ENCODE data around the gene B3GNT2. TPM values are rescaled to one million over a fixed set of nuclear protein-coding genes. Genes with fewer than 3 reads are reported as not detected.

Gene B3GNT2
- total and polyA plus RNA-seq, 9 of the 15 experiments (the other 6 are each of a cell fraction or from before 2014, with no cell fraction given), result 6.0 to 38.9 (median 25.0) TPM

GRCh38 chr2:62194558-62195420 lies 1.1 kb upstream of the B3GNT2 start:
- no peaks in the 10 kb centered on the region for H3K9me1 ChIP-seq (ENCODE audit: control insufficient read depth, insufficient read depth, low read length)
- in situ Hi-C loops (cut with MboI) (no loop called here), intact Hi-C loops (cut with micrococcal nuclease) (loop anchor here (5.0 kb wide), 1 partner anchor 277 kb away; no protein-coding TSS in a partner anchor)
- ChIA-PET POLR2A (interaction anchor here (0.6 to 0.8 kb wide), 2 partner anchors 13 to 256 kb away, joined by 3 read pairs; no protein-coding TSS in a partner anchor), CTCF (ENCODE audit: low intra/inter-chr PET ratio) (no interaction called here)
- H3K4me2 ChIP-seq (ENCODE audit: insufficient read depth, low read length), result peak overlapping the region; percentile 83
- H3K4me3 ChIP-seq, result peak overlapping the region; percentile 79; the same call in 1 of the 2 replicates
- peaks cover 39% of the 10 kb centered on the region for H3K79me2 ChIP-seq (ENCODE audit: control insufficient read depth, insufficient read depth, low read length)
- WGBS (ENCODE audit: insufficient coverage, low coverage, missing lambda C conversion rate), result 90% methylated on average over 41 of the region's 51 CpGs
- peak overlapping the region; percentile 34; the same call in 1 of the 2 replicates for H2AFZ ChIP-seq (ENCODE audit: low read depth, low read length)
- ATAC-seq (no peak), DNase-seq (ENCODE audit: extremely low read depth in 1 of 4, low spot score in 3 of 4) (no peak), FAIRE-seq (no peak)
- H3K36me3 ChIP-seq (ENCODE audit: control insufficient read depth, insufficient read depth, low read length), result no peaks in the 10 kb centered on the region
- no peaks in the 10 kb centered on the region for H3K9me3 ChIP-seq (replicated peaks; ENCODE audit: control insufficient read depth, insufficient read depth, low read depth, low read length)
- no TSS peak for BruUV-seq (replicated peaks)
- peaks cover 22 to 28% of the 10 kb centered on the region in 2 experiments for H3K4me1 ChIP-seq (replicated peaks in 1 of 2; ENCODE audit: control insufficient read depth in 2 of 2, insufficient read depth in 2 of 2, low read length in 2 of 2)
- H3K27ac ChIP-seq (ENCODE audit: extremely low read depth, low read depth, low read length), result peak overlapping the region; percentile 70; the same call in 2 of the 3 replicates
- H4K20me1 ChIP-seq (replicated peaks; ENCODE audit: control insufficient read depth, insufficient read depth, low read length), result peaks cover 20% of the 10 kb centered on the region; the same call in 1 of the 2 replicates
- no peaks in the 10 kb centered on the region for H3K27me3 ChIP-seq (ENCODE audit: control insufficient read depth in 2 of 2, insufficient read depth in 2 of 2, low read length in 2 of 2)
- H3K9ac ChIP-seq (ENCODE audit: insufficient read depth in 1 of 2, low read depth in 2 of 2, low read length in 2 of 2), result peak overlapping the region in 1 of 2 experiments; percentile 98; a peak in 3 of 4 replicates
- TF ChIP-seq MBD2 (IDR thresholded peaks at IDR 0.05; ENCODE audit: borderline replicate concordance, low read depth) (no peak), ZNF449 (CRISPR knock-in tag; IDR thresholded peaks at IDR 0.05) (no peak), EGR1 (conservative IDR thresholded peaks at IDR 0.05) (no peak), E2F3 (CRISPR knock-in tag; IDR thresholded peaks at IDR 0.05) (no peak), LEF1 (IDR thresholded peaks at IDR 0.05) (no peak), MLLT1 (IDR thresholded peaks at IDR 0.05) (no peak), ZNF133 (CRISPR knock-in tag; IDR thresholded peaks at IDR 0.05) (no peak), CCNT2 (IDR thresholded peaks at IDR 0.05; ENCODE audit: borderline replicate concordance, extremely low read depth, insufficient read length, low read depth, low read length) (no peak)

Measured in K562 (cell line).